ENCODE measurements around the gene CASZ1. TPM values are rescaled to one million over a fixed set of nuclear protein-coding genes. Genes with fewer than 3 reads are reported as not detected.

CASZ1 gene
- total and polyA plus RNA-seq, 9 donors, result 2.4 to 15.7 (median 4.0) TPM

- TF ChIP-seq, protein P1, sequence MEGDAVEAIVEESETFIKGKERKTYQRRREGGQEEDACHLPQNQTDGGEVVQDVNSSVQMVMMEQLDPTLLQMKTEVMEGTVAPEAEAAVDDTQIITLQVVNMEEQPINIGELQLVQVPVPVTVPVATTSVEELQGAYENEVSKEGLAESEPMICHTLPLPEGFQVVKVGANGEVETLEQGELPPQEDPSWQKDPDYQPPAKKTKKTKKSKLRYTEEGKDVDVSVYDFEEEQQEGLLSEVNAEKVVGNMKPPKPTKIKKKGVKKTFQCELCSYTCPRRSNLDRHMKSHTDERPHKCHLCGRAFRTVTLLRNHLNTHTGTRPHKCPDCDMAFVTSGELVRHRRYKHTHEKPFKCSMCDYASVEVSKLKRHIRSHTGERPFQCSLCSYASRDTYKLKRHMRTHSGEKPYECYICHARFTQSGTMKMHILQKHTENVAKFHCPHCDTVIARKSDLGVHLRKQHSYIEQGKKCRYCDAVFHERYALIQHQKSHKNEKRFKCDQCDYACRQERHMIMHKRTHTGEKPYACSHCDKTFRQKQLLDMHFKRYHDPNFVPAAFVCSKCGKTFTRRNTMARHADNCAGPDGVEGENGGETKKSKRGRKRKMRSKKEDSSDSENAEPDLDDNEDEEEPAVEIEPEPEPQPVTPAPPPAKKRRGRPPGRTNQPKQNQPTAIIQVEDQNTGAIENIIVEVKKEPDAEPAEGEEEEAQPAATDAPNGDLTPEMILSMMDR (IDR thresholded peaks at IDR 0.05), result no peak
- TF ChIP-seq POLR2A (IDR thresholded peaks at IDR 0.05) (no peak), EP300 (IDR thresholded peaks at IDR 0.05) (no peak)
- intact Hi-C loops (cut with DNase I), result no loop called here
These were observed 58.8 kb downstream of the CASZ1 start for GRCh38 chr1:10737651-10738050.

DNA sequence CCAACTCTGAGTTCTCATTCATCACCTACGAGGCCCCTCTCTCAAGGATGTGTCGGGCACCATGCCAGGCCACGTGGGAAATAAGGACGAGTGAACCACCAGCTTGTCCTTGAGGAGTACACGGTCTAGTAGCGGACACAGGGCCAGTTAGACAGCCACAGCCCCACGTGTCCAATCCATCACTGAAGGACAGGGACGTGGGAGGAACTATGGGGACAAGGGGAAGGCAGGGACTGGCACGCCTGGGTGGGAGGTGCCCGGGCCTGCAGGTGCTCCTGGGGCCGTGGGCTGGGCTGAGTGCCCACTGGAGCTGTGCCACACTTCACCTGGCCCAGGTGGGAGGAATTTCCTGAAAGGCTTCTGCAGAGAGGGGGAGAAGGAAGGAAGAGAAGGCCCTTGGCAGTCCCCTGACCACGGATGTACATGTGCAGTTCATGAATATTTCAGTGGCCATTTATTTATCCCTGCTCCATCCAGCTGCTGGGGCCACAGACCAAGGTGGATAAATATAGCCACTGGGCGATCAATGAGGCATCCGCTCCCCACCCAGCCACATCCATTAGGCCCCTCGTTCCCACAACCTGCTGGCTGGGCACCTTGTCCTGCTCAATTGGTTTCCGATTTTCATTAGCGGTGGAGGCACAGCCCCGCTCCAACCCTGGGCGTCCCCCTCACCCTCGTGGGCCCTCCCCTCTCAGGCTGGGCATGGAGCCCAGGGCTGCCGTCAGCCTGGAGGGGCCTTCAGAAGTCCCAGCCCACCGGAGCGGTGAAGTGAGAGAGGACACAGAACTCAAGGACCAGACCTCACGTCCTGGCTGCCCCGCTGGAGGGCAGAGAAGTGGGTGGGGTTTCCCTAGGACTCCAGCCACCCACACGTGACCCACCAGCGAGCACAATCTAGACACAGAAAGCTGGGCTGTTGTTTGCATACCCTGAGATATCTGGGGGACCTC, 59.5 kb downstream of the CASZ1 start:
- H3K9me3 ChIP-seq, result no peaks in the 10 kb centered on the region
- TF ChIP-seq POLR2A (IDR thresholded peaks at IDR 0.05) (no peak), EP300 (IDR thresholded peaks at IDR 0.05) (no peak)
- TF ChIP-seq, protein P1 (IDR thresholded peaks at IDR 0.05), result no peak
- H3K4me3 ChIP-seq, result no peak overlapping the region
- no peak overlapping the region for H3K27ac ChIP-seq
- no peak for DNase-seq
- intact Hi-C loops (cut with DNase I), result no loop called here
- WGBS, 3 donors, result 15 to 22% (median 19%) methylated on average over 27 of the region's 27 CpGs
- H3K27me3 ChIP-seq, result no peaks in the 10 kb centered on the region
- no peaks in the 10 kb centered on the region for H3K36me3 ChIP-seq
- H3K4me1 ChIP-seq (ENCODE audit: insufficient read depth), result peaks cover 2% of the 10 kb centered on the region

More at GRCh38 chr1:10737651-10738050, 58.8 kb downstream of the CASZ1 start:
- peaks cover 2% of the 10 kb centered on the region for H3K4me1 ChIP-seq (ENCODE audit: insufficient read depth)
- H3K4me3 ChIP-seq, result no peak overlapping the region
- no peaks in the 10 kb centered on the region for H3K36me3 ChIP-seq
- WGBS, 3 donors, result 68 to 69% (median 69%) methylated on average over 11 to 12 of the region's 12 CpGs
- H3K9me3 ChIP-seq, result no peaks in the 10 kb centered on the region
- H3K27me3 ChIP-seq, result no peaks in the 10 kb centered on the region
- no peak for DNase-seq
- H3K27ac ChIP-seq, result no peak overlapping the region

GRCh38 chr1:10735563-10736305, 60.7 kb downstream of the CASZ1 start:
- no peak overlapping the region for H3K27ac ChIP-seq
- H3K27me3 ChIP-seq, result no peaks in the 10 kb centered on the region
- TF ChIP-seq, protein P1 (IDR thresholded peaks at IDR 0.05), result no peak
- TF ChIP-seq EP300 (IDR thresholded peaks at IDR 0.05), result no peak
- no peak for TF ChIP-seq POLR2A (IDR thresholded peaks at IDR 0.05)
- H3K36me3 ChIP-seq, result no peaks in the 10 kb centered on the region
- H3K4me1 ChIP-seq (ENCODE audit: insufficient read depth), result peaks cover 2% of the 10 kb centered on the region
- DNase-seq, result no peak
- intact Hi-C loops (cut with DNase I), result no loop called here
- no peak overlapping the region for H3K4me3 ChIP-seq
- WGBS, 3 donors, result 59 to 65% (median 64%) methylated on average over 11 of the region's 11 CpGs
- H3K9me3 ChIP-seq, result no peaks in the 10 kb centered on the region

DNA sequence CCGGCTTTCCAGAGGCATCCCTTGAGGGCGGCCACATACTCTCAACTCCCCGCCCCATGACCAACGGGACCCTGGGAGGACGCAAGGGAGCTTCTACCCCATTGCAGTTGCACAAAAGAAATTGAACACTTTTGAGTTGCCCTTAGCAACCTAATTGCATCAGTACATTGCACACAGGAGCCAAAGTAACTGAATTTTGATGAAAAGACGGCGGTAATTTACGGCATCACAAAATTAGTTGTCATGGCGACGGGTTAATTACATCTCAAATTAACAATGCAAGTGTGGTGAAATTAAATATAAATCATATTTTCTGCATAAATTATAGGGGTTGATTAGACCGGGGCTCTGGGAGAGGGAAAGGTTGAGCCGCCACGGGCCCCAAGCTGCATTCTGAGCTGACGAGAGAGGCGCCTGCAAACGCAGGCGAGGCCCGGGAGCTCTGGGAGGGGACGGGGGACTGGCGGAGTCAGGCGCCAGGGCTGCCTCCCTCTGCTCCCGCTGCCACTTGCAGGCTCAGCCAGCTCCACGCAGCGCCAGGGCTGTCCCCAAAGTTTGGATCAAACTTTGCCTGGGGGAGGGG, 61.4 kb downstream of the CASZ1 start:
- intact Hi-C loops (cut with DNase I), result no loop called here
- no peaks in the 10 kb centered on the region for H3K27me3 ChIP-seq
- TF ChIP-seq EP300 (IDR thresholded peaks at IDR 0.05) (no peak), POLR2A (IDR thresholded peaks at IDR 0.05) (no peak)
- TF ChIP-seq, protein P1 (IDR thresholded peaks at IDR 0.05), result no peak
- no peaks in the 10 kb centered on the region for H3K36me3 ChIP-seq
- H3K4me3 ChIP-seq, result no peak overlapping the region
- 52 to 70% (median 65%) methylated on average over 24 of the region's 24 CpGs for WGBS, 3 donors
- no peak overlapping the region for H3K27ac ChIP-seq
- H3K4me1 ChIP-seq (ENCODE audit: insufficient read depth), result peaks cover 2% of the 10 kb centered on the region
- no peak for DNase-seq
- H3K9me3 ChIP-seq, result no peaks in the 10 kb centered on the region
